ENCODE measurements around the gene ERBB4.

- TF ChIP-seq GATA2 (IDR thresholded peaks at IDR 0.05; ENCODE audit: low read depth, low read length) = no peak
- TF ChIP-seq GATA3 (IDR thresholded peaks at IDR 0.05; ENCODE audit: low read depth, low read length) = no peak
These were observed 678.4 kb downstream of the ERBB4 start for GRCh38 chr2:211860224-211860623.

All from SH-SY5Y (cell line).